MM.1S (cell line): Measurements from ENCODE around the gene MTHFD1L.

Source experiments
- DNase-seq: peaks from one replicate; pipeline ENCODE4 v3.0.0-alpha.2; 2015
- H2AFZ ChIP-seq: fragments of 300-600 bp; sonication (generic); 2 replicates; pipeline ENCODE4 v1.6.0; 2016; ENCODE audit warnings: antibody characterized with exemption, low read length
- H3F3A ChIP-seq: fragments of 300-600 bp; sonication (generic); 2 replicates; pipeline ENCODE4 v1.6.1; 2016; ENCODE audit warnings: mild to moderate bottlenecking, antibody characterized with exemption, low read length, moderate library complexity, mixed read lengths; ENCODE audit not compliant: insufficient read depth
- H3K27ac ChIP-seq: fragments of 300-600 bp; sonication (generic); 2 replicates; pipeline ENCODE4 v1.5.1; 2016; ENCODE audit warnings: mild to moderate bottlenecking, low read length
- H3K27me3 ChIP-seq: fragments of 300-600 bp; sonication (generic); replicated peaks from 2 replicates; pipeline ENCODE4 v1.6.0; 2016; ENCODE audit warnings: low read length; ENCODE audit not compliant: insufficient read depth
- H3K36me3 ChIP-seq: fragments of 300-600 bp; sonication (generic); replicated peaks from 2 replicates; pipeline ENCODE4 v1.6.1; 2016; ENCODE audit warnings: mild to moderate bottlenecking, low read length, mixed read lengths; ENCODE audit not compliant: insufficient read depth
- H3K4me1 ChIP-seq: fragments of 300-600 bp; sonication (generic); 2 replicates; pipeline ENCODE4 v1.6.1; 2016; ENCODE audit warnings: low read length, mixed read lengths
- H3K4me2 ChIP-seq: fragments of 300-600 bp; sonication (generic); 2 replicates; pipeline ENCODE4 v1.6.0; 2016; ENCODE audit warnings: low read depth, low read length
- H3K4me3 ChIP-seq: fragments of 300-600 bp; sonication (generic); 2 replicates; pipeline ENCODE4 v1.5.1; 2016; ENCODE audit warnings: low read length, mixed read lengths
- H3K79me2 ChIP-seq: fragments of 300-600 bp; sonication (generic); 2 replicates; pipeline ENCODE4 v1.6.1; 2016; ENCODE audit warnings: mixed run types, low read length, mixed read lengths
- H3K9ac ChIP-seq: fragments of 300-600 bp; sonication (generic); 2 replicates; pipeline ENCODE4 v1.6.1; 2016; ENCODE audit warnings: low read length, mixed read lengths
- H3K9me2 ChIP-seq: fragments of 300-600 bp; sonication (generic); replicated peaks from 2 replicates; pipeline ENCODE4 v1.6.1; 2016; ENCODE audit warnings: mild to moderate bottlenecking, low read length, mixed read lengths; ENCODE audit not compliant: insufficient read depth
- H3K9me3 ChIP-seq: fragments of 300-600 bp; sonication (generic); replicated peaks from 2 replicates; pipeline ENCODE4 v1.6.1; 2016; ENCODE audit warnings: mild to moderate bottlenecking, low read length, mixed read lengths; ENCODE audit not compliant: insufficient read depth
- H4K20me1 ChIP-seq: fragments of 300-600 bp; sonication (generic); 2 replicates; pipeline ENCODE4 v1.6.1; 2016; ENCODE audit warnings: mild to moderate bottlenecking, low read length, moderate library complexity, mixed read lengths; ENCODE audit not compliant: insufficient read depth
- CTCF ChIP-seq: fragments of 300-600 bp; sonication (generic); IDR thresholded peaks from 2 replicates; pipeline ENCODE4 v1.5.1; 2016; ENCODE audit warnings: antibody characterized with exemption, low read length, mixed read lengths
- EZH2 ChIP-seq: fragments of 300-600 bp; sonication (generic); optimal IDR thresholded peaks from 2 replicates; pipeline ENCODE3; 2017; ENCODE audit warnings: low read depth, mild to moderate bottlenecking, antibody characterized with exemption, low read length, mixed read lengths
- EZH2phosphoT487 ChIP-seq: fragments of 300-600 bp; sonication (generic); IDR thresholded peaks from 2 replicates; pipeline ENCODE4 v1.6.1; 2018; ENCODE audit warnings: antibody characterized with exemption, low read length

The MTHFD1L gene

GRCh38 chr6:151098166-151098565 is 232.7 kb downstream of the MTHFD1L start:
- no peaks in the 10 kb centered on the region for H4K20me1 ChIP-seq
- TF ChIP-seq EZH2 (no peak), CTCF (no peak), EZH2phosphoT487 (no peak)
- H3K4me2 ChIP-seq = no peak overlapping the region
- H3K4me3 ChIP-seq = no peak overlapping the region
- H3K9ac ChIP-seq = no peak overlapping the region
- H3K9me2 ChIP-seq = no peaks in the 10 kb centered on the region
- H3K4me1 ChIP-seq = no peaks in the 10 kb centered on the region
- no peaks in the 10 kb centered on the region for H3K36me3 ChIP-seq
- no peak for DNase-seq
- no peak overlapping the region for H2AFZ ChIP-seq
- no peaks in the 10 kb centered on the region for H3K27me3 ChIP-seq
- no peaks in the 10 kb centered on the region for H3K79me2 ChIP-seq
- H3K27ac ChIP-seq = no peak overlapping the region
- no peaks in the 10 kb centered on the region for H3F3A ChIP-seq
- no peaks in the 10 kb centered on the region for H3K9me3 ChIP-seq

GRCh38 chr6:151100326-151100725 is 234.8 kb downstream of the MTHFD1L start:
- DNase-seq = no peak
- TF ChIP-seq EZH2phosphoT487 (no peak), CTCF (no peak), EZH2 (no peak)

GRCh38 chr6:151101161-151101815 is 235.8 kb downstream of the MTHFD1L start:
- H3K79me2 ChIP-seq = no peaks in the 10 kb centered on the region
- no peak overlapping the region for H3K4me2 ChIP-seq
- no peaks in the 10 kb centered on the region for H3K9me2 ChIP-seq
- no peaks in the 10 kb centered on the region for H3K9me3 ChIP-seq
- H3K9ac ChIP-seq = no peak overlapping the region
- H3K27me3 ChIP-seq = no peaks in the 10 kb centered on the region
- no peaks in the 10 kb centered on the region for H3K4me1 ChIP-seq
- no peak for DNase-seq
- no peaks in the 10 kb centered on the region for H3F3A ChIP-seq
- no peaks in the 10 kb centered on the region for H3K36me3 ChIP-seq
- no peak overlapping the region for H2AFZ ChIP-seq
- no peaks in the 10 kb centered on the region for H4K20me1 ChIP-seq
- no peak for TF ChIP-seq EZH2
- TF ChIP-seq EZH2phosphoT487 = no peak
- TF ChIP-seq CTCF = no peak
- no peak overlapping the region for H3K27ac ChIP-seq
- H3K4me3 ChIP-seq = no peak overlapping the region

More at GRCh38 chr6:151100326-151100725, 234.8 kb downstream of the MTHFD1L start:
- no peaks in the 10 kb centered on the region for H3K4me1 ChIP-seq
- no peak overlapping the region for H3K4me2 ChIP-seq
- H3K79me2 ChIP-seq = no peaks in the 10 kb centered on the region
- no peak overlapping the region for H2AFZ ChIP-seq
- no peaks in the 10 kb centered on the region for H3F3A ChIP-seq
- no peak overlapping the region for H3K9ac ChIP-seq
- H3K27ac ChIP-seq = no peak overlapping the region
- no peaks in the 10 kb centered on the region for H3K36me3 ChIP-seq
- H3K9me2 ChIP-seq = no peaks in the 10 kb centered on the region
- no peaks in the 10 kb centered on the region for H4K20me1 ChIP-seq
- no peaks in the 10 kb centered on the region for H3K9me3 ChIP-seq
- H3K4me3 ChIP-seq = no peak overlapping the region
- H3K27me3 ChIP-seq = no peaks in the 10 kb centered on the region
